Activated CD8-positive, alpha-beta T cell treated with anti-CD3 and anti-CD28 coated beads, Interleukin-2, amount 10 ng/mL, durations not matched to agents 7 days and 5 days (primary cell): Measurements from ENCODE around the gene ARHGAP26. TPM values are rescaled to one million over a fixed set of nuclear protein-coding genes. Genes with fewer than 3 reads are reported as not detected.

ENCODE experiments used
- ATAC-seq: fragments of 150-1000 bp; cut with Tn5 transposase; one replicate; pipeline ENCODE4 v1.10.0; 2021; ENCODE audit warnings: moderate library complexity
- CTCF ChIA-PET: fragments of 350-600 bp; sonication (Branson Sonifier 250); formaldehyde crosslinking; loops from one replicate; lab custom pipeline; 2021; ENCODE audit warnings: antibody characterized with exemption; lab: Charles Lee
- POLR2A ChIA-PET: fragments of 350-600 bp; sonication (Branson Sonifier 250); formaldehyde crosslinking; loops from one replicate; lab custom pipeline; 2021; ENCODE audit warnings: antibody characterized with exemption; lab: Charles Lee
- DNase-seq: peaks from one replicate; pipeline ENCODE4 v3.0.0-alpha.2; 2020
- H3K27ac Mint-ChIP-seq: one replicate; pipeline ENCODE4 v1.8.0; 2021; ENCODE audit warnings: mild to moderate bottlenecking, mixed read lengths
- H3K27me3 Mint-ChIP-seq: one replicate; pipeline ENCODE4 v1.8.0; 2021; ENCODE audit warnings: low read depth, mixed read lengths
- H3K36me3 Mint-ChIP-seq: one replicate; pipeline ENCODE4 v1.8.0; 2021; ENCODE audit warnings: low read depth, mixed read lengths
- H3K4me1 Mint-ChIP-seq: one replicate; pipeline ENCODE4 v1.8.0; 2021; ENCODE audit warnings: low read depth, mixed read lengths
- H3K4me3 Mint-ChIP-seq: one replicate; pipeline ENCODE4 v1.8.0; 2021; ENCODE audit warnings: mild to moderate bottlenecking, mixed read lengths
- H3K9me3 Mint-ChIP-seq: one replicate; pipeline ENCODE4 v1.8.0; 2022; ENCODE audit warnings: mixed read lengths; ENCODE audit not compliant: insufficient read depth
- total RNA-seq, 2 experiments: library from RNA; stranded (reverse); gene quantifications; one replicate each; pipeline ENCODE4 v1.2.3, GENCODE V29; 2021

ARHGAP26 gene
- total RNA-seq, 2 experiments from 2014 or later: 25.4 to 30.3 TPM

DNA sequence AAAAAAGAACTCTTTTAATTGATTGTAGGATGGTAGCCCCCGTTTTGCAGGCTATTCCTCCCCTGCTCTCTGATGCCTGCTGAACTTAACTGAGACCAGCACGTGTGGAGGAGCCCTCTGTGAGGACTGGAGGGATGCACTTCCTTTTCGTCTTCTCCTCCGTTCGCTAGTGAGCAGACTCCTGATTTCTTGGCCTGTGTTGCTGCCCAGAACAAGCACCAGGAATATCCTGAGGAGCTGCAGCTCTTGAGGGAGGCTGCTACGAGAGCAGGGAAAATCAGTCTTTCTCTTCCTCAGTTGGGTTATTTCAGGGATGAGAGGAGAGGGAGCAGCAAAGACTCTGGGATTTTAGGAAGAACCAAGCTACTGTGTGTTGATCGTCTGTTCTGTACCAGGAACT is 74.7 kb downstream of the ARHGAP26 start:
- Mint-ChIP-seq H3K36me3 (no peaks in the 10 kb centered on the region), H3K27ac (peak overlapping the region; percentile 90), H3K4me1 (peaks cover 43% of the 10 kb centered on the region), H3K27me3 (no peaks in the 10 kb centered on the region), H3K4me3 (no peak overlapping the region), H3K9me3 (no peaks in the 10 kb centered on the region)
- ATAC-seq: no peak
- DNase-seq: no peak
- POLR2A ChIA-PET: interaction anchor here (1.5 to 1.6 kb wide), 2 partner anchors 18 to 74 kb away, joined by 3 to 4 read pairs; partner anchors contain the start of gene ARHGAP26
- CTCF ChIA-PET: interaction anchor here (0.9 to 2.8 kb wide), 17 partner anchors 8 to 189 kb away, joined by 3 to 15 read pairs (median 4); partner anchors contain the start of gene ARHGAP26

DNA sequence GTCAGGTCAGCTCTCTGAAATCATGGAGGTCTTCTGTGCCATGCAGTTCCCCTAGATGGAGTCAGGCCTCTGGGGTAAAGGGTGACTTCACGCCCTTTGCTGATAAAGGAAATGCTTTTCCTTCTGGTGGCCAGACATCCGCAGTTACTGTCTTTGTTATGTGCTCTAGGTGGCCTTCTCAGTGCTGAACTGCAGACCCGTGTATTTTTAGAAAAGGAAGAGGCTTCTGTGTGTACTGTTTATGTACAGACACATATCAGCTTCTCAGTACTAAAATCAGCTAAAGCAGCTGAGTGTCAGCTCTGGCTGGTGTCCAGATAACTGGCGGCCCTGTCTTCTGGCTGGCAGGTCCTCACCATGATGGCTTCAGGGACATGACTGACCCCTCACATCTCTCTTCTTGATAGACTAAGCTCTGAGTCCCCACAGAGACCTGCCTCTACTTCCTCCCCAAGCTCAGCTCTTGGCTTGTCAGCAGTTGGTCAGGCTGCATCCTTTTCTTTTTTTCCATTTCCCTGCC is 75.3 kb downstream of the ARHGAP26 start:
- H3K27ac Mint-ChIP-seq: peak overlapping the region; percentile 90
- H3K4me3 Mint-ChIP-seq: peak overlapping the region; percentile 42
- no peaks in the 10 kb centered on the region for H3K9me3 Mint-ChIP-seq
- DNase-seq (peak; percentile 48), ATAC-seq (peak; percentile 81)
- H3K27me3 Mint-ChIP-seq: no peaks in the 10 kb centered on the region
- H3K4me1 Mint-ChIP-seq: peaks cover 48% of the 10 kb centered on the region
- ChIA-PET CTCF (interaction anchor here (0.7 to 2.8 kb wide), 18 partner anchors 9 to 589 kb away, joined by 3 to 15 read pairs (median 5); partner anchors contain the start of gene ARHGAP26), POLR2A (interaction anchor here (0.8 to 1.6 kb wide), 4 partner anchors 18 to 75 kb away, joined by 3 to 4 read pairs (median 4); partner anchors contain the start of gene ARHGAP26)
- no peaks in the 10 kb centered on the region for H3K36me3 Mint-ChIP-seq

DNA sequence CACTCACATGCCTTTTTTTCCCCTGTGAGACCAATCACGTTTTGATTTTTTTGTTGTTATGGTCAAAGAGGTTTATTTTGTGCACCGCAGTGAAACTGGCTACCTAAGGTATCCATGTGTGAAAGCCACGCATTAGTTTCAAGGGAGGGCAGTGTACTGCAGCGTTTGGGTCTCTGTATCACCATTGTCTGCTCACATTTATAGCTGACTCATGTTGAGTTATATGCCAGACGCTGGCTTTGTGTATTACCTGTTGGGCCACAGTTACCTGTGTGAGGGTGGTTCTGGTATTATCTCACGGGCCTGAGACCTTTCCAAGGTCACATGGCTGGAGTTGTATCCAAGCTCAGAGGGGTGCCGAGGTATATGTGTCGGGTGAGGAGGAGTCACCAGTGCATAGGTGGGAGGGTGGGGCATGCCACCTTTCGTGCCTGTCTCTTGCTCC is 75.8 kb downstream of the ARHGAP26 start:
- no peaks in the 10 kb centered on the region for H3K9me3 Mint-ChIP-seq
- peak overlapping the region; percentile 42 for H3K4me3 Mint-ChIP-seq
- peak overlapping the region; percentile 90 for H3K27ac Mint-ChIP-seq
- DNase-seq: no peak
- no peaks in the 10 kb centered on the region for H3K36me3 Mint-ChIP-seq
- ChIA-PET POLR2A (interaction anchor here (0.8 to 1.6 kb wide), 4 partner anchors 17 to 75 kb away, joined by 3 to 4 read pairs (median 4); partner anchors contain the start of gene ARHGAP26), CTCF (interaction anchor here (0.7 to 2.8 kb wide), 16 partner anchors 9 to 589 kb away, joined by 3 to 15 read pairs (median 4); partner anchors contain the start of gene ARHGAP26)
- ATAC-seq: peak; percentile 31
- H3K27me3 Mint-ChIP-seq: no peaks in the 10 kb centered on the region
- peaks cover 48% of the 10 kb centered on the region for H3K4me1 Mint-ChIP-seq

DNA sequence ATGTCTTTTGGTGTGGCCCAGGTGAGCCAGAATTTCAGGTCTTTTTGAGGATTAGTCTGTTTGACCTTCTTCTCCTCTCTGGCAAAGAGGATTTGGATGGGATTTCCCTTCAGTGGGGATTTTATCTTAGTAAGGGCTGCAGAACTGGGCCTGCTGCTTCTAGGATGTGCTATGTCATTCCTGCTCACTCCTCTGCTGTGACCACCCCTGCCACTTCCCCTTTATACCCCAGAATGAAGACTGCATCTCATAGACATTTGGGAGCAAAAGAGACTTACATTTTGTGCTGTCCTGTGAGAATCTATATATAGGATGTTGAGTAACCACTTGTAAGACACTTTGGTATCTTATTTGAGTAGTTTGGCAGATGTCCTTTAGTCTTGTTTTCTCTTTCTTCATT is 76.2 kb downstream of the ARHGAP26 start:
- ATAC-seq (no peak), DNase-seq (no peak)
- no peaks in the 10 kb centered on the region for H3K36me3 Mint-ChIP-seq
- ChIA-PET POLR2A (interaction anchor here (1.5 to 1.6 kb wide), 2 partner anchors 17 to 76 kb away, joined by 3 to 4 read pairs; partner anchors contain the start of gene ARHGAP26), CTCF (interaction anchor here (0.7 to 2.8 kb wide), 7 partner anchors 12 to 132 kb away, joined by 3 to 15 read pairs (median 5); no protein-coding TSS in a partner anchor)
- H3K4me3 Mint-ChIP-seq: no peak overlapping the region
- H3K4me1 Mint-ChIP-seq: peaks cover 48% of the 10 kb centered on the region
- H3K27ac Mint-ChIP-seq: peak overlapping the region; percentile 90
- H3K9me3 Mint-ChIP-seq: no peaks in the 10 kb centered on the region
- H3K27me3 Mint-ChIP-seq: no peaks in the 10 kb centered on the region

DNA sequence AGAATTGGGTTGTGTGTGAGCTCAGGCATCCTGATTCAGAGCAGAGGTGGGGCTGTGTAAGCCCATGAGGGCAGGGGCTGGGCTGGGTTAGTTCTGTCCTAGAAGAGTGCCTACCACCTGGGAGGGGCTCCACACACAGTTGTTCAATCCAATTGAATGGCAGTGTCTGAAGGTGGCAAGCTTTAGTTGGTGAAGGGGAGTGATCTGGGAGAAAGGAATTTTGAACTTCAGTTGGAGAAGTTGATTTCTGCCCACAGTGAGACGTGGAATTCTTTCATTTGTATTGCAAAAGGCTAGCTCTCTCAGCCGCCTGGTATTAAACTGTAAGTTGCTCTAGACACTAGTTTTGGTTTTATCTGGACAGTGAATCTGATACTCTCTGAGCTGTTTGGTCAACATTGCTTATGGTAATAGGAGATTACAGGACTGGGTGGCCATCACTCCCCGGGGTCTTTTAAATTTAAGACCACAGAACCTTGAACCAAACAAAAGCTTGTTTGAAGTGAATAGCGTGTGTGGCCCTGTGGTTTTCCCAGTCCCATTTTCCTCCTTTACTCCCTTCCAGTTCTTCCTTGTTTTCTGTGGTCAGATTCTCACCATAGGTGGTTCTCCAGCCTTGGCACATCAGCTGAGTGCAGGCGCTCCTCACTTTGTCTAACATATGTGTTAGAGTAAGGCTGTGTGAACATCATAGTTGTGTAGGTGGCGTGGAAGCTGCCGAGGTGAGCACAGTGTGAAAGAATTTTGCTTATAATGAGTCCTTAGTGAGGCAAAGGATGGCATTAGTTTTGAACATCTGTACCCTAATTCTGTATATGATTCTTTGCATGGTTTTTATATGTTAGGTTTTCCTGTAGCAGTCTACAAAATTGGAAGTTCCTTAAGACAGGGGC is 78.0 kb downstream of the ARHGAP26 start:
- POLR2A ChIA-PET: no interaction called here
- H3K27ac Mint-ChIP-seq: no peak overlapping the region
- H3K4me1 Mint-ChIP-seq: peaks cover 48% of the 10 kb centered on the region
- no peak for DNase-seq
- H3K4me3 Mint-ChIP-seq: no peak overlapping the region
- ATAC-seq: no peak
- H3K36me3 Mint-ChIP-seq: no peaks in the 10 kb centered on the region
- H3K27me3 Mint-ChIP-seq: no peaks in the 10 kb centered on the region
- CTCF ChIA-PET: interaction anchor here (1.1 to 1.2 kb wide), 2 partner anchors 41 to 135 kb away, joined by 3 to 4 read pairs; no protein-coding TSS in a partner anchor
- H3K9me3 Mint-ChIP-seq: no peaks in the 10 kb centered on the region

DNA sequence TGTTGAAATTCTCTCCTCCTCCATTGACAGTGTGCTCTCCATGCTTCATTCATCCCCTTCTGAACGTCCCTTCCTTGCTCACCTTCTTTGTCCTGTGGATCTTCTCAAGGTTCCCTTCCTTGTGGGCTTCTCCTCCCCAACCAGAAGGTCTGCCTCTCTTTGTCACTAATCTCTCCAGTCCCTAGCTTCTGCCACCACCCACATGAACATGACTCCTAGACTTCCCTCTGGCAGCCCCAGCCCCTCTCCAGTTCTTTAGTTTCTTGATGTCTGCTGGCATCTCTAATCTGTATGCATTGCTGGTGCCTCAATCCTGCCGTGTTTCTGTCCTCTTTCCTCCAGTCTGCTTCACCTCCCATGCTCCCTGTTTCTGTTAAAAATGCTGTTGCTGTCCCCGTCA is 79.3 kb downstream of the ARHGAP26 start:
- Mint-ChIP-seq H3K27ac (peak overlapping the region; percentile 53), H3K27me3 (no peaks in the 10 kb centered on the region), H3K4me3 (no peak overlapping the region), H3K9me3 (no peaks in the 10 kb centered on the region), H3K36me3 (no peaks in the 10 kb centered on the region), H3K4me1 (peaks cover 41% of the 10 kb centered on the region)
- DNase-seq (no peak), ATAC-seq (no peak)
- CTCF ChIA-PET: interaction anchor here (1.1 kb wide), 1 partner anchor 136 kb away, joined by 4 read pairs; no protein-coding TSS in a partner anchor
- POLR2A ChIA-PET: no interaction called here

DNA sequence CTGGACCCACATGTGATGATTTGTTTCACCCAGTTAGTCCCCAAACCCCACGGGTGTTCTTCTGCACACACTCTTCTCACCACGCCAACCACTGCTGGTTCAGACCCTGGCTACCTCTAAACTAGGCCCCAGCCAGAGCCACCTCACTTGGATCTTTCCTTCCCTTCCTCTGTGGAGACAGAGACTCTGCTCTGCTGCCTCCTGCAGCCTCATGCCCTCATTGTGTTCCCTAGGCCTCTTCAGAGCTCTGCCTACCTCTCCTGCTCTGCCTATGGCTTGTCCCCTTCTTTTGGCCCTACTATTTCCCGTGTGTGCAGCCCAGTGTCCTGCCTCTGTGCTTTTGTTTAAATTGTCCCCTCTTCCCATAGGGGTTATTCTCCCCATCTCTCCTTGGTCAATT is 79.7 kb downstream of the ARHGAP26 start:
- Mint-ChIP-seq H3K36me3 (no peaks in the 10 kb centered on the region), H3K4me1 (peaks cover 37% of the 10 kb centered on the region), H3K27me3 (no peaks in the 10 kb centered on the region), H3K9me3 (no peaks in the 10 kb centered on the region), H3K27ac (no peak overlapping the region), H3K4me3 (no peak overlapping the region)
- DNase-seq (no peak), ATAC-seq (no peak)
- POLR2A ChIA-PET: no interaction called here
- CTCF ChIA-PET: interaction anchor here (0.9 kb wide), 1 partner anchor 137 kb away, joined by 3 read pairs; no protein-coding TSS in a partner anchor

DNA sequence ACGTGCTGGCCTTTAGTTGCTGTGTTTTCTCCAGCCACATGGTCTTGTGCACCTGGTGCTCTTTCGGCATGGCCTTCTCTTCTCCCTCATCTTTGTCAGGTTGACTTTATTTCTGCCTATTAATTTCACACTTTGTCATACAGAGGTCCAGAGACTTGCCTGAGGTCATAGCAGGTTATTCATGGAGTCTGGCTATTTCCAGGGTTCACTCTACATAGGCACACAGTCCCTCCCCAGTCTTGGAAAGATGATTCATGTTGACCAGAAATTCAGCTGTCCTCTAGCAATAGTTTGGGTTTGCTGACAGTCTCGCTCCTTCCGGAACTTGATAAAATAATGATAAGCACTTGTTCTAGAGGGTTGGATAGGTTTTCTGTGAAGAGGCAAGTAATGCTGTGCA is 81.6 kb downstream of the ARHGAP26 start:
- H3K36me3 Mint-ChIP-seq: no peaks in the 10 kb centered on the region
- H3K9me3 Mint-ChIP-seq: no peaks in the 10 kb centered on the region
- ATAC-seq (no peak), DNase-seq (no peak)
- POLR2A ChIA-PET: no interaction called here
- no peak overlapping the region for H3K4me3 Mint-ChIP-seq
- H3K27me3 Mint-ChIP-seq: no peaks in the 10 kb centered on the region
- CTCF ChIA-PET: interaction anchor here (0.7 to 2.1 kb wide), 2 partner anchors 15 to 43 kb away, joined by 3 to 6 read pairs; no protein-coding TSS in a partner anchor
- peaks cover 19% of the 10 kb centered on the region for H3K4me1 Mint-ChIP-seq
- no peak overlapping the region for H3K27ac Mint-ChIP-seq

DNA sequence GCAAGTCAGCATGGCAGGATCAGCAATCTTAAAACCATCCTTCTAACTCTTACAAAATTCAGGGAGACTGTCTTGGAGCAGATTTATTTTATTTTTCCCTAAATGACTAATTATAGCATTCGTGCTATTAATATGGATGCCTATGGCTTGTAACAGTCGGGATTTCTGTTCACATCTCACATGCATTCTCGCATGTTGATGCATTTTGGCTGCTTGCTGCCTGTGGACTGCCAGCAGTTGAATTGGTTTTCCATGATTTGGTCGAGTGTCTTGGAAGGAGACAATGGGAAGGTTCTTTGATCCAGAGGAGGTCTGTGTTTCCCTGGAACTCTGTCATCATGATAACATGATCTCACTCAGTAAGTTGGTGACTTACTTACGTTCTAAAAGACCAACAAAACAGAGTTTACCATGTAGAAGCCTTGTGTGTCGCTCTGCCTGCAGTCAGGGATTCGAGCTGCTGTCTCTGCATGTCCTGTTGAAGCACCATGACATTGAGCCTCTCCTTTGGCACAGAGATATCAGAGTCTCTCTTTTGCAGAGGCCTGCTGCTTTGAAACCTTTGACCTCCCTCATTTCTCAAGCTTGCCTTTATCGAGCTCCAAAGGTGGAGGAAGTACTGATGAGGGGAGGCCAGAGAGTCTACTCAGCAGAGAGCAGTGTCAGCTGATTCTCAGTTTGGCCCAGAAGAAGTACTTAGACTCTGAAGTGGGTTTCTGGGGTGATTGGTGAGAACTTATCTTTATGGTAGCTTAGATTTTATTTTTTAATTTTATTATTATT is 82.4 kb downstream of the ARHGAP26 start:
- no peaks in the 10 kb centered on the region for H3K27me3 Mint-ChIP-seq
- peaks cover 16% of the 10 kb centered on the region for H3K4me1 Mint-ChIP-seq
- H3K36me3 Mint-ChIP-seq: no peaks in the 10 kb centered on the region
- POLR2A ChIA-PET: no interaction called here
- CTCF ChIA-PET: interaction anchor here (1.0 to 2.1 kb wide), 7 partner anchors 11 to 105 kb away, joined by 3 to 6 read pairs (median 4); no protein-coding TSS in a partner anchor
- no peak overlapping the region for H3K27ac Mint-ChIP-seq
- ATAC-seq (no peak), DNase-seq (no peak)
- H3K9me3 Mint-ChIP-seq: no peaks in the 10 kb centered on the region
- H3K4me3 Mint-ChIP-seq: no peak overlapping the region

DNA sequence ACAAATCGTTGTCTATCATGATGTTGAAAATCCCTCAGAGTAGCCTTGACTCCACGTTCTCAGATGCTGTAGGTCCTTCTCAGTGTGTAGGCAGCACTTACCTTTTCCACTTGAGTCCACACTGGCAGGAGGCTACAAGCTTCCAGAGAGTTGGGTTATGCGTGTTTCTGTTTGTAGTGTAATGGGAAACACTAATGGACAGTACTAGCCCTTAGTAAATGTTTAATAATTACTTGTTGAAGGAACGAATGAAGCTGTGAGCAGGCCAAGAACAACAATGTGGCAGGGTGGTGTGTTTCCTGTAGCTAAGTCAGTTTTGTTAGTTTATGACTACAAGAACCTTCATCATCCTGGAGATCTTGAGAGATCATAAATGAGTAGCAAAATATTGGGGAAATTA is 83.5 kb downstream of the ARHGAP26 start:
- H3K36me3 Mint-ChIP-seq: no peaks in the 10 kb centered on the region
- POLR2A ChIA-PET: no interaction called here

More for the DNA sequence above, 83.5 kb downstream of the ARHGAP26 start:
- Mint-ChIP-seq H3K9me3 (no peaks in the 10 kb centered on the region), H3K4me3 (no peak overlapping the region), H3K27me3 (no peaks in the 10 kb centered on the region), H3K27ac (no peak overlapping the region), H3K4me1 (peaks cover 12% of the 10 kb centered on the region)
- no peak for ATAC-seq
- CTCF ChIA-PET: interaction anchor here (1.0 to 1.9 kb wide), 10 partner anchors 10 to 106 kb away, joined by 3 to 6 read pairs (median 4); no protein-coding TSS in a partner anchor
- DNase-seq: no peak
